ENCODE data around the gene PPP1R1B. TPM values are rescaled to one million over a fixed set of nuclear protein-coding genes. Genes with fewer than 3 reads are reported as not detected.

The PPP1R1B gene
- total and polyA plus RNA-seq, 2 experiments from 2014 or later: 3.4 to 5.4 TPM

DNA sequence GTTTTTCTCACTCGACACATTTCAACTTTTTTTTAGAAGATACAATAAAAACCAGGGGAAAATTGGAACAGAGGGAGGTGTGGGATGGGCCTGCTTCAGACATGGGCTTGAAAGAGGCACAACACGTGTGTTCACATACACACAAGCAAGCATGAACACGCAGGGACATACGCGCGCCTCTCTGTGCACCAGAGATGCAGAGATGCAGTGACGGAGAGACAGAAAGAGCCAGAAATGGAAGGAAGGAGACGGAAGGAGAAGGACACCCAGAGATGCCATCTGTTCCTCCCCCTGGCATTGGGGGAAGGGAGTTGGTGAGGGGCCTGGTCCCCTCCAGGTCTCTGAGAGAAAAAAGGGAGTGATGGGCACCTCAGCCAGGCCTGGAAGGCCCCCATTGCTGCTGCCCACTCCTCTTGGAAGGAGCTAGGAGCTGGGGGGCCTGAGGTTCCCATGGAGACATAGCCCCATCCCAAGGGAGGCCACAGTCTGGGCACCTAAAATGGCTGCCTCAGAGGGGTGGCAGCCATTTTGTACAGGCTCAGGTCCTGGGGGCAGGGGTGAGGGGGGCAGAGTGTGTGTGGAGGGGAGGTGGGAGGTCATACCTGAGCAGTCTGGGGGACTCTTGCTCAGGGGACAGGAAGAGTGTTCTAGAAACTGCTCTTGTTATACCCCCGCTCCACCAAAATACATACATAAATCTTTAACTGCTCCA lies 15.2 kb upstream of the PPP1R1B start:
- Mint-ChIP-seq H3K4me3 (no peak overlapping the region; the same call in 2 of the 3 replicates), H3K9me3 (no peaks in the 10 kb centered on the region; the same call in 2 of the 3 replicates), H3K27ac (no peak overlapping the region), H3K36me3 (ENCODE audit: low read depth) (no peaks in the 10 kb centered on the region; the same call in 2 of the 3 replicates), H3K27me3 (ENCODE audit: insufficient read depth, low read depth, poor library complexity) (peaks cover 76% of the 10 kb centered on the region), H3K4me1 (peaks cover 13% of the 10 kb centered on the region)
- no peak for TF ChIP-seq ZNF462 (CRISPR knock-in tag; IDR thresholded peaks at IDR 0.05)
- TF ChIP-seq ETS1 (IDR thresholded peaks at IDR 0.05): no peak
- TF ChIP-seq EZH2phosphoT487 (IDR thresholded peaks at IDR 0.05; ENCODE audit: unreplicated experiment): no peak
- Histone ChIP-seq H3F3A (replicated peaks; ENCODE audit: low read depth) (0 out of 2 replicates have a peak, but pooled peaks cover 13% of the 10 kb centered on the region), H3K9me2 (ENCODE audit: insufficient read depth) (no peaks in the 10 kb centered on the region), H3K4me2 (no peak overlapping the region), H4K20me1 (replicated peaks; ENCODE audit: insufficient read depth) (no peaks in the 10 kb centered on the region; the same call in 1 of the 2 replicates), H3K27me3 (ENCODE audit: insufficient read depth) (peaks cover 93% of the 10 kb centered on the region), H3K79me2 (replicated peaks; ENCODE audit: insufficient read depth) (no peaks in the 10 kb centered on the region), H2AFZ (no peak overlapping the region; the same call in 1 of the 2 replicates), H3K27ac (ENCODE audit: low read depth) (no peak overlapping the region), H3K4me3 (no peak overlapping the region), H3K36me3 (ENCODE audit: insufficient read depth) (no peaks in the 10 kb centered on the region), H3K4me1 (ENCODE audit: insufficient read depth) (peaks cover 9% of the 10 kb centered on the region; the same call in 1 of the 2 replicates)
- DNase-seq (ENCODE audit: low spot score) (no peak), ATAC-seq (no peak)

All from GM23338 (cell line).